Measurements from ENCODE around the gene REXO1. TPM values are rescaled to one million over a fixed set of nuclear protein-coding genes. Genes with fewer than 3 reads are reported as not detected.

REXO1 gene
- total and polyA plus RNA-seq, 9 of the 15 experiments (the other 6 are each of a cell fraction or from before 2014, with no cell fraction given), result 0.04 to 63.3 (median 15.8) TPM

DNA sequence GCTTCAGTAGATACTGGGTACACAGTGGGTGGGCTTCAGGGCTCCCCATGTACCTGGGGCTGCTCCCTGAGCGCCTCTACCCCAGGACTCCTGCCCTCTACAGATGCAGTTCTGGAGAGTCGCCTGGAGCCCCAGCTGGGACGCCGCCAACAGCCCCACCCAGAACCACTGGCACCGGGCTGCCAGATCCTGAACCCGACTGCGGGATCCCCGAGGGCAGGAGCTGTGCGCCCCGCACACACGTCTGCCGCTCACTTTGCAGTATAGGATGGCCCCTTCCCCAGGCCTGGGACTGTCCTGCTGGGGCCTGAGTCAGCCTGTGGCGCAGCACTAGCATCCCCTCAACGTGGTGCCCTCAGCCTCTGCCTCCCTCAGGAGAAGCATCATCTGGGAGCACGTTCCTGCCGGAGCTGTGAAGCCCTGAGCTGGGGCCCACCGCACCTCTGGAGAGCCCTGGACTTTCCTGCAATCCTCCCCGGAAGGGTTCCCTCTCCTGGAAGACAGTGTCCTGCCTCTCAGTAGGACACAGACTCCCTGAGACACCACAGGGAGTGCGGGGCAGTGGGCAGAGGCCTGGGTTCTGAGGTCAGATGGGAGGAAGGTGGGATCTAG is 3.7 kb downstream of the REXO1 start:
- 91% methylated on average over 19 of the region's 19 CpGs for WGBS (ENCODE audit: insufficient coverage, low coverage, missing lambda C conversion rate)
- DNase-seq (ENCODE audit: extremely low read depth in 1 of 4, low spot score in 3 of 4) (no peak), ATAC-seq (no peak), FAIRE-seq (no peak)
- in situ Hi-C loops (cut with MboI) (no loop called here), intact Hi-C loops (cut with micrococcal nuclease) (no loop called here)
- no peak overlapping the region for H3K4me2 ChIP-seq (ENCODE audit: insufficient read depth, low read length)
- peaks cover 95% of the 10 kb centered on the region for H3K79me2 ChIP-seq (ENCODE audit: control insufficient read depth, insufficient read depth, low read length)
- no peaks in the 10 kb centered on the region for H3K27me3 ChIP-seq (ENCODE audit: control insufficient read depth in 2 of 2, insufficient read depth in 2 of 2, low read length in 2 of 2)
- peaks cover 36 to 85% of the 10 kb centered on the region in 2 experiments for H3K4me1 ChIP-seq (replicated peaks in 1 of 2; ENCODE audit: control insufficient read depth in 2 of 2, insufficient read depth in 2 of 2, low read length in 2 of 2)
- H2AFZ ChIP-seq (ENCODE audit: low read depth, low read length), result no peak overlapping the region
- ChIA-PET CTCF (ENCODE audit: low intra/inter-chr PET ratio) (no interaction called here), POLR2A (interaction anchor here (0.6 to 1.1 kb wide), 2 partner anchors 14 to 1151 kb away, joined by 3 read pairs; no protein-coding TSS in a partner anchor)
- peaks cover 65% of the 10 kb centered on the region for H4K20me1 ChIP-seq (replicated peaks; ENCODE audit: control insufficient read depth, insufficient read depth, low read length)
- H3K9me3 ChIP-seq (replicated peaks; ENCODE audit: control insufficient read depth, insufficient read depth, low read depth, low read length), result no peaks in the 10 kb centered on the region
- BruUV-seq (replicated peaks), result no TSS peak
- peaks cover 57% of the 10 kb centered on the region for H3K36me3 ChIP-seq (ENCODE audit: control insufficient read depth, insufficient read depth, low read length)
- no peak overlapping the region for H3K4me3 ChIP-seq
- no peaks in the 10 kb centered on the region for H3K9me1 ChIP-seq (ENCODE audit: control insufficient read depth, insufficient read depth, low read length)
- H3K27ac ChIP-seq (ENCODE audit: extremely low read depth, low read depth, low read length), result no peak overlapping the region; the same call in 2 of the 3 replicates
- peak overlapping the region in 1 of 2 experiments; percentile 28; a peak in 2 of 4 replicates for H3K9ac ChIP-seq (ENCODE audit: insufficient read depth in 1 of 2, low read depth in 2 of 2, low read length in 2 of 2)
- TF ChIP-seq SMARCB1 (IDR thresholded peaks at IDR 0.05; ENCODE audit: insufficient read length, low read depth) (no peak), MED1 (CRISPR knock-in tag; IDR thresholded peaks at IDR 0.05; ENCODE audit: borderline replicate concordance) (no peak), ESRRA (IDR thresholded peaks at IDR 0.05; ENCODE audit: borderline replicate concordance, low read depth) (no peak), ZFP1 (CRISPR knock-in tag; IDR thresholded peaks at IDR 0.05) (no peak), ZBTB7A (IDR thresholded peaks at IDR 0.05; ENCODE audit: borderline replicate concordance, control insufficient read depth, low read depth, low read length) (0 out of 2 replicates have a peak, but pooled peaks have one; percentile 8), RCOR1 (IDR thresholded peaks at IDR 0.05; ENCODE audit: borderline replicate concordance in 1 of 2, low read depth in 2 of 2, low read length in 2 of 2) (no peak), YY1 (IDR thresholded peaks at IDR 0.05; ENCODE audit: borderline replicate concordance in 1 of 3, control insufficient read depth in 1 of 3, extremely low read depth in 1 of 3, insufficient read depth in 3 of 3, insufficient read length in 1 of 3, insufficient replicate concordance in 2 of 3, low read depth in 1 of 3, low read length in 2 of 3) (no peak), PYGO2 (tag; IDR thresholded peaks at IDR 0.05) (no peak), CBX3 (IDR thresholded peaks at IDR 0.05; ENCODE audit: borderline replicate concordance in 1 of 2, low read length in 2 of 2) (no peak), USF2 (CRISPR knock-in tag; IDR thresholded peaks at IDR 0.05) (no peak), PURB (CRISPR knock-in tag; IDR thresholded peaks at IDR 0.05; ENCODE audit: low read depth) (no peak), CBX5 (IDR thresholded peaks at IDR 0.05; ENCODE audit: borderline replicate concordance, low read depth) (no peak), ELF4 (CRISPR knock-in tag; IDR thresholded peaks at IDR 0.05) (no peak), RBFOX2 (IDR thresholded peaks at IDR 0.05; ENCODE audit: low read depth, low read length) (peak; percentile 39), ZNF23 (CRISPR knock-in tag; IDR thresholded peaks at IDR 0.05) (no peak), RUNX1 (IDR thresholded peaks at IDR 0.05; ENCODE audit: low read depth) (no peak)
- TF ChIP-seq, protein P1, sequence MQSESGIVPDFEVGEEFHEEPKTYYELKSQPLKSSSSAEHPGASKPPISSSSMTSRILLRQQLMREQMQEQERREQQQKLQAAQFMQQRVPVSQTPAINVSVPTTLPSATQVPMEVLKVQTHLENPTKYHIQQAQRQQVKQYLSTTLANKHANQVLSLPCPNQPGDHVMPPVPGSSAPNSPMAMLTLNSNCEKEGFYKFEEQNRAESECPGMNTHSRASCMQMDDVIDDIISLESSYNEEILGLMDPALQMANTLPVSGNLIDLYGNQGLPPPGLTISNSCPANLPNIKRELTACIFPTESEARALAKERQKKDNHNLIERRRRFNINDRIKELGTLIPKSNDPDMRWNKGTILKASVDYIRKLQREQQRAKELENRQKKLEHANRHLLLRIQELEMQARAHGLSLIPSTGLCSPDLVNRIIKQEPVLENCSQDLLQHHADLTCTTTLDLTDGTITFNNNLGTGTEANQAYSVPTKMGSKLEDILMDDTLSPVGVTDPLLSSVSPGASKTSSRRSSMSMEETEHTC (IDR thresholded peaks at IDR 0.05), result no peak
- TF ChIP-seq, protein P2, sequence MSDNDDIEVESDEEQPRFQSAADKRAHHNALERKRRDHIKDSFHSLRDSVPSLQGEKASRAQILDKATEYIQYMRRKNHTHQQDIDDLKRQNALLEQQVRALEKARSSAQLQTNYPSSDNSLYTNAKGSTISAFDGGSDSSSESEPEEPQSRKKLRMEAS (CRISPR knock-in tag; IDR thresholded peaks at IDR 0.05), result no peak

Data from K562 (cell line).